H1 (cell line): Measurements from ENCODE around the gene ELOA.

ENCODE experiments used
- POLR2A ChIP-seq, 2 experiments: IDR thresholded peaks; 1 replicate in 1 of 2; 2 replicates in 1 of 2; pipeline ENCODE4 v1.6.1; 2011; ENCODE audit warnings: low read depth in 2 of 2, low read length in 2 of 2, mild to moderate bottlenecking in 2 of 2; ENCODE audit errors: control extremely low read depth in 1 of 2
- TF ChIP-seq, protein P1 (sequence below), 3 experiments: IDR thresholded peaks; 1 replicate in 2 of 3; 2 replicates in 1 of 3; pipeline versions ENCODE4 v1.5.1 to v1.6.1; 2011; ENCODE audit warnings: low read length in 3 of 3, mild to moderate bottlenecking in 3 of 3, inconsistent platforms in 2 of 3, low read depth in 1 of 3, moderate library complexity in 1 of 3; ENCODE audit not compliant: insufficient read depth in 1 of 3; ENCODE audit errors: control extremely low read depth in 1 of 3

GRCh38 chr1:23701996-23702395 lies 41.3 kb upstream of the ELOA start:
- no peak; a peak in 1 of 3 replicates for TF ChIP-seq POLR2A (IDR thresholded peaks at IDR 0.05; ENCODE audit: control extremely low read depth in 1 of 2, low read depth in 2 of 2, low read length in 2 of 2)
- TF ChIP-seq, protein P1, sequence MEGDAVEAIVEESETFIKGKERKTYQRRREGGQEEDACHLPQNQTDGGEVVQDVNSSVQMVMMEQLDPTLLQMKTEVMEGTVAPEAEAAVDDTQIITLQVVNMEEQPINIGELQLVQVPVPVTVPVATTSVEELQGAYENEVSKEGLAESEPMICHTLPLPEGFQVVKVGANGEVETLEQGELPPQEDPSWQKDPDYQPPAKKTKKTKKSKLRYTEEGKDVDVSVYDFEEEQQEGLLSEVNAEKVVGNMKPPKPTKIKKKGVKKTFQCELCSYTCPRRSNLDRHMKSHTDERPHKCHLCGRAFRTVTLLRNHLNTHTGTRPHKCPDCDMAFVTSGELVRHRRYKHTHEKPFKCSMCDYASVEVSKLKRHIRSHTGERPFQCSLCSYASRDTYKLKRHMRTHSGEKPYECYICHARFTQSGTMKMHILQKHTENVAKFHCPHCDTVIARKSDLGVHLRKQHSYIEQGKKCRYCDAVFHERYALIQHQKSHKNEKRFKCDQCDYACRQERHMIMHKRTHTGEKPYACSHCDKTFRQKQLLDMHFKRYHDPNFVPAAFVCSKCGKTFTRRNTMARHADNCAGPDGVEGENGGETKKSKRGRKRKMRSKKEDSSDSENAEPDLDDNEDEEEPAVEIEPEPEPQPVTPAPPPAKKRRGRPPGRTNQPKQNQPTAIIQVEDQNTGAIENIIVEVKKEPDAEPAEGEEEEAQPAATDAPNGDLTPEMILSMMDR (IDR thresholded peaks at IDR 0.05; ENCODE audit: control extremely low read depth in 1 of 3, insufficient read depth in 1 of 3, low read depth in 1 of 3, low read length in 3 of 3), result no peak
